Measurements from ENCODE around the gene MAP2. TPM values are rescaled to one million over a fixed set of nuclear protein-coding genes. Genes with fewer than 3 reads are reported as not detected.

MAP2 gene
- total and polyA plus RNA-seq, 10 of the 15 experiments (the other 5 are each of a cell fraction or from before 2014, with no cell fraction given), result 0.01 TPM; not detected in 9

GRCh38 chr2:209470466-209470865 lies 46.6 kb downstream of the MAP2 start (continued):
- no peak for TF ChIP-seq SPI1 (IDR thresholded peaks at IDR 0.05; ENCODE audit: borderline replicate concordance, insufficient read depth, low read depth, low read length)
- no peak for TF ChIP-seq TAF1 (IDR thresholded peaks at IDR 0.05; ENCODE audit: borderline replicate concordance, low read depth, low read length)
- no peak for TF ChIP-seq MLLT1 (IDR thresholded peaks at IDR 0.05)
- TF ChIP-seq RELB (IDR thresholded peaks at IDR 0.05; ENCODE audit: low read depth), result no peak
- TF ChIP-seq TARDBP (IDR thresholded peaks at IDR 0.05; ENCODE audit: borderline replicate concordance), result no peak
- no peak for TF ChIP-seq YY1 (IDR thresholded peaks at IDR 0.05; ENCODE audit: low read depth, low read length)
- no peak for TF ChIP-seq SIN3A (IDR thresholded peaks at IDR 0.05; ENCODE audit: low read depth, low read length)
- no peak for TF ChIP-seq CREB1 (IDR thresholded peaks at IDR 0.05; ENCODE audit: low read depth)
- TF ChIP-seq FOS (IDR thresholded peaks at IDR 0.05; ENCODE audit: borderline replicate concordance, extremely low read depth, insufficient read length), result no peak
- TF ChIP-seq CHD4 (IDR thresholded peaks at IDR 0.05), result no peak

GRCh38 chr2:209471037-209471436 lies 47.2 kb downstream of the MAP2 start:
- ChIA-PET RAD21 (ENCODE audit: unreplicated experiment) (no interaction called here), CTCF (no interaction called here), POLR2A (no interaction called here), SMC1A (ENCODE audit: uncharacterized antibody, unreplicated experiment) (no interaction called here)
- Histone ChIP-seq H3K4me2 (ENCODE audit: control insufficient read depth, insufficient read depth) (no peak overlapping the region), H3K9ac (ENCODE audit: control insufficient read depth, insufficient read depth, low read length) (no peak overlapping the region), H3K27ac (ENCODE audit: control insufficient read depth, insufficient read depth) (no peak overlapping the region), H2AFZ (ENCODE audit: control insufficient read depth, low read depth, low read length) (no peak overlapping the region), H3K79me2 (ENCODE audit: control insufficient read depth, insufficient read depth, low read length) (no peaks in the 10 kb centered on the region), H3K4me1 (ENCODE audit: control insufficient read depth, insufficient read depth, low read length) (no peaks in the 10 kb centered on the region), H4K20me1 (ENCODE audit: control insufficient read depth, insufficient read depth) (no peaks in the 10 kb centered on the region), H3K9me3 (replicated peaks; ENCODE audit: control insufficient read depth, insufficient read depth, low read length) (no peaks in the 10 kb centered on the region), H3K36me3 (ENCODE audit: control insufficient read depth in 2 of 2, insufficient read depth in 2 of 2, low read length in 1 of 2) (no peaks in the 10 kb centered on the region), H3K27me3 (replicated peaks in 1 of 2; ENCODE audit: control insufficient read depth in 2 of 2, insufficient read depth in 2 of 2, low read length in 1 of 2) (no peaks in the 10 kb centered on the region), H3K4me3 (no peak overlapping the region)
- intact Hi-C loops (cut with micrococcal nuclease; ENCODE audit: unreplicated experiment) (no loop called here), in situ Hi-C loops (cut with MboI) (no loop called here)
- ATAC-seq, result no peak
- no peak for FAIRE-seq
- DNase-seq (ENCODE audit: low read depth, low spot score), result no peak
- no TSS peak for BruUV-seq (replicated peaks)
- TF ChIP-seq NRF1 (conservative IDR thresholded peaks at IDR 0.05; ENCODE audit: low read depth, low read length), result no peak
- TF ChIP-seq BCL3 (IDR thresholded peaks at IDR 0.05; ENCODE audit: borderline replicate concordance, insufficient read depth, low read depth, low read length, poor library complexity, severe bottlenecking), result no peak
- TF ChIP-seq WRNIP1 (IDR thresholded peaks at IDR 0.05; ENCODE audit: borderline replicate concordance, low read depth, low read length), result no peak
- no peak for TF ChIP-seq MTA2 (IDR thresholded peaks at IDR 0.05; ENCODE audit: low read depth)
- TF ChIP-seq GABPA (IDR thresholded peaks at IDR 0.05; ENCODE audit: low read depth), result no peak
- TF ChIP-seq POU2F2 (IDR thresholded peaks at IDR 0.05; ENCODE audit: borderline replicate concordance, low read depth, low read length), result no peak
- TF ChIP-seq SMARCA5 (IDR thresholded peaks at IDR 0.05), result no peak
- TF ChIP-seq MLLT1 (IDR thresholded peaks at IDR 0.05), result no peak
- TF ChIP-seq PAX8 (IDR thresholded peaks at IDR 0.05), result no peak
- TF ChIP-seq JUND (IDR thresholded peaks at IDR 0.05; ENCODE audit: low read depth, low read length), result no peak
- no peak for TF ChIP-seq SPI1 (IDR thresholded peaks at IDR 0.05; ENCODE audit: borderline replicate concordance, insufficient read depth, low read depth, low read length)

Data from GM12878 (cell line).